HG03460 (cell line): ENCODE results near the gene TRIM14.
A peak's percentile ranks its signal among the peaks of the same experiment; 100 is the strongest.
"Not testable (repeated sequence)": the region's sequence is repeated elsewhere in the genome, so short reads cannot be mapped to it uniquely, and the experiment has no call there.

Experiments used
- ATAC-seq: cut with Tn5 transposase; IDR thresholded peaks from one replicate; pipeline ENCODE4 v1.9.1; 2021; ENCODE audit not compliant: unreplicated experiment

The TRIM14 gene

DNA sequence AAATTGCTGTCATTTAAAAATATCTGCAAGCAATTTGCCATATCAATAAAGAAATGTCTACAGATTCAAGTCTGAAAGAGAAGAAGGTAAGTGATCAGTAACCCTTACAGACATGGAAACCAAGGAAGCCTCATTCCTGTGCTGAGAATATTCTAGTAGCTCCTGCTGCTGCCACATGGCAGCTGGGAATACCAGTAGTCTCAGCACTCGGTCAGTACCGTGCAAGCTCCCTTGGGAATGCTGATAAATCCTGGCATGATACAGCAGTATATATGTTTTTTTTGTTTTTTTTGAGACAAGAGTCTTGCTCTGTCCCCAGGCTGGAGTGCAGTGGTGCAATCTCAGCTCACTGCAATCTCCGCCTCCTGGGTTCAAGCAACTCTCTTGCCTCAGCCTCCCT, 34.6 kb downstream of the TRIM14 start:
- no peak for ATAC-seq

DNA sequence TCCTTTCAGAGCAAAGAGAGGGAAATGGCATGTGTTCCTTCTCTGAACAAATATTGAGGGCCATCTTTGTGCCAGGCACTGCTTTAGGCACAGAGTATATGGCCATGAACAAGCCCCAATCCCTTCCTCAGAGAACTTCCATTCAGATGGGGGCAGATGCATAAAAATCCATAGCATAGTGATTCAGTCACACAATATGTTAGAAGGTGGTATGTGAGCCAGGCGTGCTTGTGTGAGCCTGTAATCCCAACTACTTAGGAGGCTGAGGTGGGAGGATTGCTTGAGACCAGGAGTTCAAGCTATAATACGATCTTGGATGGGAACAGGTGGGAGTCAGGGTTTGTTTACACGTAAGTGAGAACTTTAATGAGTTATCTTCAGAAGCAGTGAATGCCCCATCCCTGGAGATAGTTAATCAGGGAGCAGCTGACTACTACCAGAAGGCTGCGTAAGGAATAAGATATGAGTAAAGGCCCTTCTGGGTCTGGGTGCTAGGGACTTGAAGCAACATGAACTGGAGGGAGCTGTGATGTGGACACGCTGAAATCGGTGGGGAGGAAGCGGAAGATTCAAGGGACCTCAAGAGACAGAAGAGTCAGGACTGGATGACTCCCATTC, 35.3 kb downstream of the TRIM14 start:
- no peak for ATAC-seq

DNA sequence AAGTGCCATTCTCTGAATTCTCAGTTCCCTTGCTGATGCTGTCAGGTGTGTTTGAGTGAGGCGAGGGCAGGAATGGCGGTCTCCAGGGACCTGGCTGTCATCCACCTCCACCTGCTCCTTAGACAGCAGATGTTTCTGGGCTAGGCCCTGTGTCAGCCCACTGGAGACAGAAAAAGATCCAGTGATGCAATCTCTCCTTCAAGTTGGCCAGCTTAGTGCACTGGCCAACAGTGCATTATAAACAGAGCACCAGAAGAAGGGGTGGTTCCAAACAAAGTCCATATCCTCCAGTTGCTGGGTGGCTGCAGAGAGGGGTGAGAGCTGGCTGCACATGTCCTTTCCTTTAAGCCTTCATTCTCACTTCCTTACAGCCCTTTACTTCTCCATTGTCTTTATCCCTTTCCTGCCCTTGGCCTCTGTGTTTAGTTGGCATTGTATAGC, 35.9 kb downstream of the TRIM14 start:
- no peak for ATAC-seq

DNA sequence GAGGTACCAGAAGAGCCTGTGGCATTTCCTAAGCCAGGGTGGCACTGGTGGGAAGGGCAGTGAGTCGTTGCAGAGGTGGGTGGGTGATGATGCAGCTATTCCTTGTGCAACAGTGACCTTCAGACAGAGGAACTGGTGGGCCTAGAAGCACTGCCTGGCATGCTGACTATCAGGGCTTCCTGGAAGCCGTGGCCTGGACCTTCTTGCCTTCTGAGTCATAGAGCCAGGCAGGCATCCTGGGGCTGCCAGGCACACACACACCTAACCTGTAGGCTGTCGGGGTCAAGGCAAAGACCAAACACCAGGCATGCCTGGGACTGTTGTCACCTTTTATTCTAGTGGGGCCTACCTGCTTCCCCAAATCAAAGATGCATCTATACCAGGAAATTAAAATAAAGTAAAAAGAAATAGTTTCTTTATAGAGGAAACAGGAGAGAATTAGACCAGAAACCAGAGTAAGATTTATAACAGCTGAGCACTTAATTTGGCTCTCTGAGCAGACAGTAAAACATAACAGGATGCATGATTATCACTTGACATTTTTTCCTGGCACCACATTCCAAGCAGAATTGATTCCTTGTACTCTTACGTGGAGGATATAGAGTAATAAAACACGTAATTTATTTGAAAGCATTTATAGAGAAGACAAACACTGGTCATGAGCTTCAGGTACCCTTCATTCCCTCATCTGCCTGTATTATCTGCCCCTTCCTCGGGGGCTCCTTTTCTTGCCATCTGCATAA, 37.4 kb downstream of the TRIM14 start:
- ATAC-seq = no peak

DNA sequence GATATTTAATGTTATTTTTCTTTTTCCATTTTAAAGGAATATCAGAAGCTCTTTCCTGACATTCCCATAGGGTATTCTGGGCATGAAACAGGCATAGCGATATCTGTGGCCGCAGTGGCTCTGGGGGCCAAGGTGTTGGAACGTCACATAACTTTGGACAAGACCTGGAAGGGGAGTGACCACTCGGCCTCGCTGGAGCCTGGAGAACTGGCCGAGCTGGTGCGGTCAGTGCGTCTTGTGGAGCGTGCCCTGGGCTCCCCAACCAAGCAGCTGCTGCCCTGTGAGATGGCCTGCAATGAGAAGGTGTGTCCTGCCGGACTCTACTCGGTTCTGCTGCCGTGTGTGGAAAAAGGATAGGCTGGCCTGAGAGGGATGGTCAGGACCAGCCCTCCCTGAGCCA, 38.2 kb downstream of the TRIM14 start:
- ATAC-seq = no peak

DNA sequence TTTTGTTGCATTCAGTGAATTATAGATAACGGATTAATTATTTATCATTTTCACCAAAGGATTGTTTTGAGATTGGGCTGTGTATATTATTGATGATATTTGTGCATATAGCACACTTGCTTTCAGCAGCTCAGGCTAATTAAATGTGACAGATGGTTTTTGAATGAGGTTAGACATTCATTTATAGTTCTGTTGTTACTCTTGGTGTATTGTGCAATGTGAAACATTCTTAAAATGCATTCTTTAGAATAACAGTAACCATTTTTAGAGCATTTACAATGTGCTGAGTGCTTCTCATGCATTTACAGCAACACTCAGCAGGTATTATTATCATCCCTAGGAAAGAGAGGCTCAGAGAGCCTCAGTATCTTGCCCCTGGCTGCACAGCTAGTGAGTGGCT, 38.7 kb downstream of the TRIM14 start:
- no peak for ATAC-seq

DNA sequence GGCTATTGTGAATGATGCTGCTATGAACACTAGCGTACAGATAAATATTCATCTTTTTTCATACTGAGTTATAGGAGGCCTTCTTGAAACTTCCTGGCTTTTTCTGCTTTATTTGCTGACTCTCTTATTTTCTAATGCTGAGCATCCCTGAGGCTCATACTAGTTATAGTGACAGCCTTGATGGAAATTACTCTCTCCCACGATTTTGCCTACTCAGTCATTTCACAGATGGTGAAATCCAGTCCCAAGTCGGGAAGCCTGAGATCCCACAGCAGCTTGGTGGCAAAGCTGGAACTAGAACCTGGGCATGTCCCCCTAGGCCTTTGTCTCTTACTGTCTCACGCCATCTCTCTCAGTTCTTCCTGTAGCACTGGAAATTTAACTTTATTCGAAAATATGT, 40.1 kb downstream of the TRIM14 start:
- no peak for ATAC-seq

DNA sequence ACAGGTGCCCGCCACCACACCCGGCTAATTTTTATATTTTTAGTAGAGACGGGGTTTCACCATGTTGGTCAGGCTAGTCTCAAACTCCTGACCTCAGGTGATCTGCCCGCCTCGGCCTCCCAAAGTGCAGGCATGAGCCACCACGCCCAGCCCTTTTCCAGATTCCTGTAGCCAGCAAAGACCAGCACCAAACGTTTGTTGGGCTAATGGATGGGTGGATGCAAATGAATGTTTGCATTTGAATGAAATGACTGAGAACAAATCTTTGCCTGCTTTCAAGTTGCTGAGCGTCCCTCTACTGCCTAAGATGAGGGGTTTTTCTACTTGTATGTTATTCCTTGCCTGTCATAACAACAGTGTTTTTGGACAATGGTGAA, 42.5 kb downstream of the TRIM14 start:
- ATAC-seq = not testable (repeated sequence)

DNA sequence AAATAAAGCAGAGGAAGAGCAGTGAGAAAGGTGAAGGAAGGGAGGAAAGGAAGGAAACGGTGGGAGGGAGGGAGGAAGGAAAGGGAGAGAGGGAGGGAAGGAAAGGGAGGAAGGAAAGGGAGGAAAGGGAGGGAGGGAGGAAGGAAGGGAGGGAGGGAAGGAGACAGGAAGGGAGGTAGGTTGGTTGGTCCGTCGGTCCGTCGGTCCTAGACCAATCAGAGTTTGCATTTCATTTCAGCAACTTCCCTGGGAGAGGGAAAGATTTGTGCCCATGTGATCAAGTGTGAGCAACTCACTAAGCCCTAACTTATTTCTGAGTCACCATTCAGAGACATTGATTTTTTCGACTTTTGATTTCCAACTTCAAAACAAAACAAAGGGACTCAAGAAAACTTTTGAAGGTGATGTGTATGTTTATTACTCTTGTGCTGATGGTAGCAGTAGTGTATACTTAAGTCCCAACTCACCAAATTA, 43.7 kb downstream of the TRIM14 start:
- no peak for ATAC-seq

DNA sequence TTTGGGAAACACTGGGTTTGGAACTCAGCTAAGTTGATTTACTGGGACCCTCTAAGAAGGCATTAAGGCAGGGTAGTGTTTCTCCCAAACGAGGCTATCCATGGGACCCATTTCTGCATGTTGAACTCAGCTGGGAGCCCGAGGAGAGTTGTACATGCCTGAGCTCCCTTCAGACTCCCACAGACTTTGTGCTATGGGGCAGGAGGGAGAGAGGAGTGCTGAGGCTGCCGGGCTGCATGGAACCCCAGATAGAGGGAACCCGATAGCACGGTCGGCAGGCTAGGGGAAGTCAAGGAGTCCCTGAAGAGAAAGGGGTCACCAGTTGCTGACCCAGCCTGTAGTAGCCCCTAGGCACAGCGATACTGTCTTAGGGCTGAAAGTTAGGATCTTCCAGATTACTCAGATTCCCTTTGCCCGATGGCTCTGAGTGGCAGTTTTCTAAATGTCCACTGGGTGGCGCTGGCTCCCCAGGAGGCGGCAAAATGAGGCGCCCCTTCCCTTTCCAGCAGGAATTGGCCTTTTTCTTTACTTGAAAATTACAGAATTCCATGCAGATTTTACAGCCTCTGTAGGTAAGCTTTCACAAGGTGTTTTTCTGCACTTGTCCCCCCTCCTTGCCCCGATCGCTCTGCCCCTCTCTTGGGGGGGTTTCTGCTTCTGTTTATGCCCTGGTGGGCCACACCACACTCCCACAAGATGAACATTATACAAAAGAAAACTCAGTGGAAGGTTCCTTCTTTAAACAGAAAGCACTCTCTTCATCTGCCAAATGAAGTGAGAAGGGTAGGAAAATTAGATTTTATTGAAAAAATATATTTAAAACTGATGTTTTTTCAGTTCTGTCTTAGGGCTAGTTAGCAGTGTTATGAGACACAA, 44.7 kb downstream of the TRIM14 start:
- ATAC-seq = no peak

DNA sequence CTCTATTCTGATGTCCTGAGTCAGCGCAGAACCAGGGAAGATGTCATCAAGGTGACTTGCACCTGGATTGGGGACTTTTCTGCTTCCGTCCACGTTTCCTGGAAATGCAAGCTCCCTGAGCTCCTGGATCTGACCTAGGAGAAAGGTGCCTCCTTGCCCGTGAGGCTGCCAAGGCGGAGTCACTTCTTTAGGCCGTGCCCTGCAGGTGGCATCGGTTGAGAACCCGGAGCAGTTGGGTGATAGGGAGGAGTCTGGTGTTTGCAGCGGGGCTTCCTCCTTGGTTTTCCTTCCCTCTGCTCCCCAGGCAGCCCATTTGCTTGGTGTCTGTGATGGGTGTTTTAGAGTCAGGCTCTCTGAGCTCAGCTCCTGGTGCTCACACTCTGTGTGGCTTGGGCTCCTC, 47.3 kb downstream of the TRIM14 start:
- no peak for ATAC-seq

DNA sequence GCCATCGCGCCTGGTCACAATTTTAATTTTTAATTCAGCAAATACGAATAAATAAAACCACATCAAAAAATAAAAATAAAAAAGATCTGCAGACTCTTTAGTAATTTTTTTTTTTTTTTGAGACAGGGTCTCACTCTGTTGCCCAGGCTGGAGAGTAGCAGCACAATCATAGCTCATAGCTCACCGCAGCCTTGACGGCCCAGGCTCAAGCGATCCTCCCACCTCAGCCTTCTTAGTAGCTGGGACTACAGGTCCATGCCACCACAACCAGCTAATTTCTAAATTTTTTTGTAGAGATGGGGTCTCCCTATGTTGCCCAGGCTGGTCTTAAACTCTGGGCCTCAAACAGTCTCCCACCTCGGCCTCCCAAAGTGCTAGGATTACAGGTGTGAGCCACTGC, 48.3 kb downstream of the TRIM14 start:
- ATAC-seq = no peak

DNA sequence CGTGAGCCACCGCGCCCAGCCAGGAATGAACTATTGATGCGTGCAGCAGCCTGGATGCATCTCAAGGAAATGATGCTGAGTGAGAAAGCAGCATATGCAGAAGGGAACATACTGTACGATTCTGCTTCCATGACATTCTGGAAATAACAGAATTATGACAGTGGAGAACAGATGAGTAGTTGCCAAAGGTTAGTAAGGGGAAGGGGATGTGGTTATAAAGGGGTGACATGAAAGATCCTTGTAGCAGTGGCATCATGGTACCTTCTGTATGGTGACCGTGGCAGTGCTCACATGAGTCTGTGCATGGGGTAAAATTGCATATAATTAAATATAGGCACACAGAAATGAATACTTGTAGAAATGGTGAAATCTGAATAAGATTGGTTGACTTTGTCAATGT, 49.5 kb downstream of the TRIM14 start:
- ATAC-seq = no peak

DNA sequence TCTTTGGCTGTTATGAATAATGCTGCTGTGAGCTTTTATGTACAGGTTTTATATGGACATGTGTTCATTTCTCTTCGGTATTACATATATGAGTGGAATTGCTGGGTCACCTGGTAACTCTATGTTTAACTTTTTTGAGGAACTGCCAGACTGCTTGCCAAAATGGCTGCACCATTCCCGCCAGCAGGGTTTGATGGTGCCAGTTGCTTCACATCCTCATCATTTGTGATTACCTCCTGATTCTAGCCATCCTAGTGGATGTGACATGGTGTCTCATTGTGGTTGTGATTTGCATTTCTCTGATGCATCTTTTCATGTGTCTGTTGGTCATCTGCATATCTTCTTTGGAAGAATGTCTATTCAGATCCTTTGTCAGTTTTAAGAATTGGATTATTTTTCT, 51.8 kb downstream of the TRIM14 start:
- ATAC-seq = no peak

DNA sequence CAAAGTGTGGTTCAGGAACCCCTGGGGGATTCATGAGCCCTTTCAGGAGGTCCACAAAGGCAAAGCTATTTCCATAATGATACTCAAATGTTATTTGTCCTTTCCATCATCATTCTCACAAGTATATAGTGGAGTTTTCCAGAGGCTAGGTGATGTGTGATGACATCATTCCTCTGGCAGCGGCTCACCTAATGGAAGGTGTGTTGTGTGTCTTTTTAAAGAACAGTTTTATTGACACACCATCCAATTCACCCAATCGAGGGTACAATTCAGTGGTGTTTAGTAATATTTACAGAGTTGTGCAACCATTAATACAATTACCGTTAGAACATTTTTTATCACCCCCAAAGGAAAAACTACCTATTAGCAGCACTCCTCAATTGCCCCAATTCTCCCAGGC, 52.8 kb downstream of the TRIM14 start:
- no peak for ATAC-seq

DNA sequence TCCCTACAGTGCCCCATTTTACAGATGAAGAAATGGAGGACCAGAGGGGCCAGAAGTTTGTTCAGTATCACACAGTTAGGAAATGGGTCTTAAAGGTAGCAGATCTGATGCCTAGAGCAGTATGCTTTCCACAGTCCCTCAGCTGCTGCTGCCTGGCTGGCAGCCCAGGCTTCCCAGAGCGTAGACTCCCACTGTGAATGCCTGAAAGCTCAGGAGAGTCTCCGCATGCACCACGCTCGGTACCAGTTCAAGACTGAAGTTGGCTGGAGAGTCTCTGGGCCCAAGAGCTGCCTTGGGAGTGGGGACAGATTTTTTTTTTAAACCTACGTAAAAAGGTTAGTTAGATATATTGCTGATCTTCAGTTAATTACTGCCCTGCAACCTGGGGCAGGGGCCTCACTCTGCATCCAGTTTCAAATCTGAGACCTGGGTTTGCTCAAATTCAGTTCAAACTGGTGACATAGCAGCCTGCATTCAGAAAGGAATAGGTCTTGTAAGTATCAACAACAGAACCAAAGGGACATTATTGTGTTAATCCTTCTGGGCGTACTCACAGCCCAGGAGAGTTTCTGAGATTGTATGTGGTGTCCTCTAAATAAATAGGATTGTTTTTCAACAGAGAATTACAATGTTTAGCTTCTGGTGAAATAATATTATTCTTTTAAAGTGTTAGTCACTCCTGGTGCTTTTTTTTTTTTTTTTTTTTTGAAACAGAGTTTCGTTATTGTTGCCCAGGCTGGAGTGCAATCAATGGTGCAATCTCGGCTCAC, 54.2 kb downstream of the TRIM14 start:
- ATAC-seq = no peak

DNA sequence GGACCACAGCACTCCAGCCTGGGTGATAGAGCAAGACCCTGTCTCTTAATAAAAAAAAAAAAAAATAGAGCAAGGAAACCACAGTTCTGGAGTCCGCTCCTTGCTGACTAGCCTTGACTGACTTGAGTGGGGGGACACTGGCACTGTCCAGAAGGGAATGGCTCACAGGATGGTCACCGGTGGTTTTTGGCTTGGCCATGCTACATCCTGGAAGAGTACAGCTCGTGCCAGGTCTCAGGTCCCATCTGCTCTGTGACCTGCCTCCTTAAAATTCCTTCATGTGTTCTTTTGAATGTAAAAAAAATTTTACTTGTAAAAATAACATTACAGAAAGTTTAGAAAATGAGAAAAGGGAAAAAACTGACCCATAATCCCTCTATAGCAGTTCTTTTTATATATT, 56.9 kb downstream of the TRIM14 start:
- no peak for ATAC-seq

DNA sequence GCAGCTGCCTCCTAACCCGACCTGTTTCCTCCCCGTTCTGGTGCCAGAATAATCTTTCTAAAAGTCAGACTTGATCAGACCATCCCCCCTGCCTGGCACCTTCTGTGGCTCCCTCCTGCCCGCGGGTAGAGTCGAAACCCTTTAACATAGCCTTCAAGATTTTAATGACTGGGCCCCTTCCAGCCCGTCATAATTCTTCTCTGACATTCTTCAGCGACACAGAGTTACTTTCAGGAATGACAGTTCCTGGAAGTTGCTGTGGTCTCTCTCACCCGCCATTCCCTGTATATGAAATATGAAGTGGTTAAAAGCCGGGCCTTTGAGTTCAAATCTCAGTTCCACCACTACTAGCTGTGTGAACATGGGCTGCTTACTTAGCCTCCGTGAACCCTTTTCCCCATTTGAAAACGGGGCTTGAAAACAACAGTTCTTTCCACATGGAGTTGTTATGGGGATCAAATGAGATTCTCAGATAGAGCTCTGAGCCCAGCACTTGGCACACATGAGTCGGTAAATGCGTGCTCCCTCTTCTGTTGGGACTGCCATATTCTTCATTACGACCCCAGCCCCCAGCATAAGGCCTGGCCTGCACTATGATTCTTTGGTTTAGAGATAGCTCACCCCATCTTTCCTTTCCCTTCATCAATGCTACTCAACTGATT, 61.8 kb downstream of the TRIM14 start:
- ATAC-seq = peak; percentile 0

DNA sequence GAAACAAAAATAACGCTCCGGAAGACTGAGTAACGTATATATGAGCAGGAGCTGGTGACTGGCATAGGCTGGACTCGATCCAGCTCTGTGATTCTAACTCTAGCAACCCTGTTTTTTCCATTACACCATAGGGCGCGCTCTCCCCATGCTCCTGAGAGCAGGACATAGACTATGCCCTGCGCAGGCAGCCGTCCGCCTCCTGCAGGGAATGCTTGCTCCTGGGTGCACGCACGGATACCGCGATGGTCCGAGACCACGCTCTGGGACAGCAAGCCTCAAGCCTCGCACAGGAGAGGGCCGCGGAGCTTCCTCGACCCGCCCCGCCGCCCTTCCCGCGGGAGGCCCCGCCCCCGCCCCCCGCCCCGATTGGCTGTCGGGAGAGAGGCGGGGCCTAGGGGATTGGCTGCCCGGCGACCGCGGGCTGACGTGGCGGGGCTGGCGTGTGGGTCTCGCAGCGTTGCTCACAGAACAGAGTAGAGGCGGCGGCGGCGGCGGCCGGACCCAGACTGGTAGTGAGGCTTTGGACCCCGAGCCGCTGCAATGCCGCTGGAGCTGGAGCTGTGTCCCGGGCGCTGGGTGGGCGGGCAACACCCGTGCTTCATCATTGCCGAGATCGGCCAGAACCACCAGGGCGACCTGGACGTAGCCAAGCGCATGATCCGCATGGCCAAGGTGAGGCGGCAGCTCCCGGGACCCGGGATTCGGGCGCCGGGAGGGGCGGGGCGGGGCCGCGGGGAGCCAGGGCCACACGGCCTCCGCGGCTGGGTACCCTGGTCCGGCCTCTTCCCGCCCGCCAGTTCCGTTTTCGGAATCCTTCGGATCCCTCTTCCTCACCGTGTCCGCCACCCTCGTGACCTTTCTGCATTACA, 62.5 kb downstream of the TRIM14 start, which contains the start of gene NANS:
TSS of gene NANS (plus strand) at position 464 of the 869 bp plus-strand sequence. CDS start at position 541, 77 bp downstream.
- peak; percentile 93 for ATAC-seq
